Adrenal gland (tissue), 12 donors: ENCODE results near the gene FNDC3B. TPM values are rescaled to one million over a fixed set of nuclear protein-coding genes. Genes with fewer than 3 reads are reported as not detected.

Experiments
- DNase-seq, 7 donors: peaks; one replicate each; pipeline ENCODE4 v3.0.0-alpha.2; 2019 to 2020
- H3K27ac ChIP-seq, 5 donors: fragments of 200-600 bp; sonication (generic) in 4 of 5; 1 replicate in 3 of 5; 2 replicates in 2 of 5; pipeline versions ENCODE4 v1.5.1 to v1.8.0; 2016 to 2020; ENCODE audit warnings: mild to moderate bottlenecking in 1 of 5
- H3K27me3 ChIP-seq: fragments of 200-600 bp; 2 replicates; pipeline ENCODE4 v1.8.0; 2021
- H3K36me3 ChIP-seq, 2 donors: fragments of 200-600 bp; replicated peaks in 1 of 2; 1 replicate in 1 of 2; 2 replicates in 1 of 2; pipeline versions ENCODE4 v1.5.1 to v1.8.0; 2018 to 2022
- H3K4me1 ChIP-seq, 2 donors: fragments of 200-600 bp; replicated peaks in 1 of 2; 1 replicate in 1 of 2; 2 replicates in 1 of 2; pipeline versions ENCODE4 v1.5.1 to v1.8.0; 2018 to 2021
- H3K4me3 ChIP-seq, 4 donors: fragments of 200-600 bp; sonication (generic) in 3 of 4; one replicate each; pipeline ENCODE4 v1.5.1; 2016 to 2018
- H3K9me3 ChIP-seq, 3 donors: fragments of 200-600 bp; sonication (generic) in 1 of 3; replicated peaks in 1 of 3; 1 replicate in 2 of 3; 2 replicates in 1 of 3; pipeline versions ENCODE4 v1.5.1 to v1.8.0; 2016 to 2021
- POLR2A ChIP-seq, 2 donors: fragments of 450-650 bp; IDR thresholded peaks; one replicate each; pipeline ENCODE4 v1.6.1; 2017; ENCODE audit warnings: antibody characterized with exemption in 2 of 2, mild to moderate bottlenecking in 2 of 2, moderate library complexity in 1 of 2
- WGBS, 4 donors: extraction: QIAGEN DNeasy Blood & Tissue Kit in 2 of 4; methylation state at CpG; one replicate each; pipeline versions ENCODE4 v1.1.5 to v1.1.7; 2013 to 2017; 5-methylcytosine and 5-hydroxymethylcytosine counted together
- intact Hi-C, 2 donors: fragments of 100-400 bp; cut with DNase I; formaldehyde crosslinking; loops; one replicate each; pipeline versions ENCODE4 v1.14.1 to v1.15.0; 2022 to 2023
- polyA plus RNA-seq, 3 donors: library from polyadenylated mRNA; stranded (reverse); fragments of 200-250 nt in 2 of 3; fragments of 350-450 nt in 1 of 3; fragmentation: Illumina TruSeq in 1 of 3; extraction: RNeasy Lipid Tissue Mini Kit (QIAGEN cat#74804) in 1 of 3; gene quantifications; one replicate each; pipeline ENCODE4 v1.2.3, GENCODE V29; 2013 to 2014
- total RNA-seq, 9 donors: library from RNA; depleted of rRNA in 4 of 9; stranded (reverse); fragments of >200 nt in 4 of 9; fragments of 120-200 nt in 1 of 9; fragmentation: NEBNext Ultra II Directional in 1 of 9; extraction: Animal tissue kit (Norgen Biotek cat#: 25700) in 1 of 9; gene quantifications; one replicate each; pipeline versions ENCODE4 v1.1.0 to v1.2.4, GENCODE V29; 2013 to 2023
- TF ChIP-seq, protein P1 (sequence below), 6 experiments: fragments of 450-650 bp in 4 of 6; fragments of 200-600 bp in 2 of 6; sonication (generic) in 1 of 6; IDR thresholded peaks; 1 replicate in 5 of 6; 2 replicates in 1 of 6; pipeline versions ENCODE4 v1.5.1 to v1.8.0; 2016 to 2021; ENCODE audit warnings: antibody characterized with exemption in 6 of 6, mild to moderate bottlenecking in 2 of 6, moderate library complexity in 1 of 6
- donor health status: healthy with polysubstance abuse.
- donor health status: Bipolar disorder and iron deficiency.
- donor health status: DM: yes; HTN: yes; CAD: no.
- donor health status: DM: no; HTN: no; CAD: no.
- donor health status: DM: no; HTN: no; CAD: no.
- donor health status: DM: yes; HTN: yes; CAD: no.

Gene FNDC3B
- total and polyA plus RNA-seq, 12 donors = 9.9 to 228 (median 105) TPM

DNA sequence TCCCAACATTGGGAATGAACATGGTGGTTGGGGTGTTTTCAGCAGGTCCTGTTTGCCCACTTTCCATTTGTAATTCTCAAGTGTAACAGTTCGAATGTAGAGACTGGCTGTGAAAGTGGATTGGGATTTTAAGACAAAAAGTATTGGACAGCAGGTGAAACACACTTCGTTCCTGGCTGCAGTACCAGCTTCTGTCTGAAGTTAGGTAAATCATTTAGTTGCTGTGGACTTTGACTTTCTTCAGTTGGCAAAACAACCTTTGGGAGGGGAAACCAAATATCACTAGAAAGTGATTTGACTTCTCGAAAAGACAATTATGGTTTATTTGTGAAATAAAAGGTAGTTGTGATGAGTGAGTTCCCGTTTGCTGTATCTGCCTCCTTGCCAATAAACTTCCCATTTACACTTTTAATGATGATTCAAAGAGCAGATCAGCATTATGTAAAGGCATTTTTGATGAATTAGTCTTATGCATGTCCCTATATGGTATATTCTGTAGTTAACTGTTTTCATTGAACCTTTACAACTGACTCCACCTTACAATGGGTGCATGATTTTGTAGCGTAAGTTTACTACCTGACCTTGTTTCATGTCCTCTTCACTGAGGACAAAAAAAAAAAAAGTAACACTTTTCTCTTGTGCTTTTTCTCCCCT lies 34.0 kb downstream of the FNDC3B start:
- H3K27ac ChIP-seq = peak overlapping the region in 1 of 5 donors; percentile 68
- H3K27me3 ChIP-seq = no peaks in the 10 kb centered on the region
- TF ChIP-seq, protein P1, sequence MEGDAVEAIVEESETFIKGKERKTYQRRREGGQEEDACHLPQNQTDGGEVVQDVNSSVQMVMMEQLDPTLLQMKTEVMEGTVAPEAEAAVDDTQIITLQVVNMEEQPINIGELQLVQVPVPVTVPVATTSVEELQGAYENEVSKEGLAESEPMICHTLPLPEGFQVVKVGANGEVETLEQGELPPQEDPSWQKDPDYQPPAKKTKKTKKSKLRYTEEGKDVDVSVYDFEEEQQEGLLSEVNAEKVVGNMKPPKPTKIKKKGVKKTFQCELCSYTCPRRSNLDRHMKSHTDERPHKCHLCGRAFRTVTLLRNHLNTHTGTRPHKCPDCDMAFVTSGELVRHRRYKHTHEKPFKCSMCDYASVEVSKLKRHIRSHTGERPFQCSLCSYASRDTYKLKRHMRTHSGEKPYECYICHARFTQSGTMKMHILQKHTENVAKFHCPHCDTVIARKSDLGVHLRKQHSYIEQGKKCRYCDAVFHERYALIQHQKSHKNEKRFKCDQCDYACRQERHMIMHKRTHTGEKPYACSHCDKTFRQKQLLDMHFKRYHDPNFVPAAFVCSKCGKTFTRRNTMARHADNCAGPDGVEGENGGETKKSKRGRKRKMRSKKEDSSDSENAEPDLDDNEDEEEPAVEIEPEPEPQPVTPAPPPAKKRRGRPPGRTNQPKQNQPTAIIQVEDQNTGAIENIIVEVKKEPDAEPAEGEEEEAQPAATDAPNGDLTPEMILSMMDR (IDR thresholded peaks at IDR 0.05) = no peak
- TF ChIP-seq POLR2A (IDR thresholded peaks at IDR 0.05) = no peak
- H3K36me3 ChIP-seq = no peaks in the 10 kb centered on the region
- no peak for DNase-seq
- WGBS, 4 donors = 86 to 90% (median 89%) methylated on average over 5 of the region's 5 CpGs
- no peaks in the 10 kb centered on the region for H3K9me3 ChIP-seq
- intact Hi-C loops = no loop called here
- H3K4me3 ChIP-seq = no peak overlapping the region
- peaks cover 56 to 70% of the 10 kb centered on the region in 2 donors for H3K4me1 ChIP-seq

DNA sequence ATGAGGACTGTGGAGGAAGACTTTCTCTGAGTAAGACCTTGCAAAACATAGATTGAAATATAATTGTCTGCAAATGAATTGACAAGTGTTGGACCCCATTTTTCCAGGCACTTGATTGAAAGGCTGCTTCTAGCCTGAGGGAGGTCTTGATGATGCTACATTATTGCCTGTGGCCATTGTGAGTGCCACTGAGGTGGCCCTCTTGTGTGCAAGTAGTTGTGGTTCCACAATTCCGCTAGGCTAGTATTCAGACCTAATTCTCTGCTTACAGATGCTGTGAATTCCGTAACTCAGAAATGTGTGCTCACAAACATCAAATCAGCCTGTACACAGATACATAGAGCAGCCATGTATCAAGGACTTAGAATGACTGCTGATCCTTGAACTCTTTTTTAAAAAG lies 34.7 kb downstream of the FNDC3B start:
- Histone ChIP-seq H3K27ac (peak overlapping the region in 3 of 5 donors; percentile 27 to 68 (median 63)), H3K9me3 (no peaks in the 10 kb centered on the region), H3K4me3 (no peak overlapping the region), H3K36me3 (no peaks in the 10 kb centered on the region), H3K27me3 (no peaks in the 10 kb centered on the region), H3K4me1 (peaks cover 54 to 66% of the 10 kb centered on the region in 2 donors)
- 69 to 80% (median 75%) methylated on average over 2 of the region's 2 CpGs for WGBS, 4 donors
- DNase-seq = no peak
- TF ChIP-seq, protein P1 (IDR thresholded peaks at IDR 0.05) = no peak
- no peak for TF ChIP-seq POLR2A (IDR thresholded peaks at IDR 0.05)
- intact Hi-C loops = no loop called here

DNA sequence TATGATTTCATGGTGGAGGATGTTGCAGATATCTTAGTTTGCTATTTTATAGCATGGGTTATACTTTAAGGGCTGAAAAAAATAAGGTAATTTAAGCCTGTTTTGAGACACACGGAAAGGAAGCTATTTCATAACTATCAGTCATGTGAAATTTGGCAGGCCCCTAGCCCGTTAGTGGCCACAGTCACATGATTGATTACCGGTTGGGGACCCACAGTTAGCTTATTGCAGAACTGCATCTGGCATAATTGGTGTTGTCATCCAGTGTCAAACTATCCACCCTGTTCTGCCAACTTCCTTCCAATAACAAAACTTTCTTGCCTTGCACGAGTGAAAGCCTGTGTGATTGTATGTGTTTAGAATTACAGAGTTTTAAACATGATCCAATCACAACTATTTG lies 35.2 kb downstream of the FNDC3B start:
- Histone ChIP-seq H3K4me1 (peaks cover 49 to 66% of the 10 kb centered on the region in 2 donors), H3K4me3 (no peak overlapping the region), H3K27me3 (no peaks in the 10 kb centered on the region), H3K9me3 (no peaks in the 10 kb centered on the region), H3K27ac (peak overlapping the region in 3 of 5 donors; percentile 27 to 68 (median 63)), H3K36me3 (no peaks in the 10 kb centered on the region)
- WGBS, 4 donors = 1 to 14% (median 8%) methylated on average over 4 of the region's 4 CpGs
- intact Hi-C loops = no loop called here
- TF ChIP-seq POLR2A (IDR thresholded peaks at IDR 0.05) = no peak
- TF ChIP-seq, protein P1 (IDR thresholded peaks at IDR 0.05) = no peak
- DNase-seq = peak; percentile 47 to 78 (median 63)

DNA sequence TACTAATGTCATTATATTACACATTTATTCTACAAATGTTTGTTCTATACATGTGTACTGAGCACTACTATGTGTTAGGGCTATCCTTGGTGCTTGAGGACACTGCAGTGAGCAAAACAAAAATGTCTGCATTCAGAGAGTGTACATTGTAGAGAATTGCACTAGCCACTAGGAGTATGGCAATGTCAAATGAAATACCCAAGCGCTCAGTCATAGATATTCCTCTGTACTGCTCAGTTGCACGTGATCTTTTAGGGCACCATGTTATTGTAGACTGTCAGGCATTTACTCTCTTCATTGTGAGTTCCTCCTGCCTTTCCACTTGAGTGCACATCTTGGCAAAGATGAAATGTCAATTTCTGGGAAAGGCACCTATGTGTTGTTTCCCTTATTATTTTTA lies 36.8 kb downstream of the FNDC3B start:
- Histone ChIP-seq H3K4me1 (peaks cover 33 to 61% of the 10 kb centered on the region in 2 donors), H3K27me3 (no peaks in the 10 kb centered on the region), H3K9me3 (no peaks in the 10 kb centered on the region), H3K36me3 (no peaks in the 10 kb centered on the region), H3K27ac (no peak overlapping the region), H3K4me3 (no peak overlapping the region)
- 86 to 93% (median 90%) methylated on average over 2 of the region's 2 CpGs for WGBS, 4 donors
- intact Hi-C loops = no loop called here
- TF ChIP-seq POLR2A (IDR thresholded peaks at IDR 0.05) = no peak
- TF ChIP-seq, protein P1 (IDR thresholded peaks at IDR 0.05) = no peak
- no peak for DNase-seq
